IPS-NIHi11 (cell line): ENCODE data around the gene ZC3H18.

Source experiments
- DNase-seq: peaks from one replicate; pipeline ENCODE4 v3.0.0; 2012; ENCODE audit warnings: mixed read lengths, low spot score

ZC3H18 gene

DNA sequence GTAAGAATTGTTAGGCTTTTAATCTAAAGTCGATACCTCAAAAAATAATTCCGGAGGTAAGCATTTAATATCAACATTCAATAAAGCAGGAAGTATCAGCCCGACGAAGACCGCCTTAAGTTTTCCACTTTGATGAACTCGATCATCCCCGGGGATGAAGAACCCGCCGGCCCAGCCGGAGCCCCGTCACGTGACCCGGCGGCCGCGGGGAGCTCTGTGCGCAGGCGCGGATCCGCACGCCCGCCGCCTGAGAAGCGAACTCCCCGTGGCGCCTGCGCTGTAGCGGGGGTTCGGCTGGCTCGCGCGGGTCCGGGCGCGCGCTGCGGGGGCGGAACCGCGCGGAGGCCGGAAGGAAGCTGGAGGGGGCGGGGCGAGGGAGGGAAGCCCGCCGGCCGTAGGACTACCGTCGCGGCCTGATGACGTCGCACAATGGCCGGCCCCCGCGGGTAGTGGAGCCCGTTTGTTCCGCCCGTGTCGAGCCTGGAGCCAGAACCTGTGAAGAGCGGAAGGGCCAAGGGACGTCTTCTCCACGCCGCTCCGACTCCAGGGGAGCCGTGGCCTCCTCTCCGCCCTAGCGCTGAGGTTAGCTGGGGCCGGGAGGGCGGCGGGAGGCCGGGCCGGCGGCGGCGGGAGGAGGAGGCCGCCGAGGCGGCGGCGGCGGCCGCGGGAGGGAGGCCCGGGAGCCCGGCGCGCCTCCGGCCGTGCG is at the start of gene ZC3H18:
Gene ZC3H18 (plus strand): TSS at position 419 of the 706 bp plus-strand sequence. CDS start 6,721 bp downstream, outside the sequence.
- peak; percentile 99 for DNase-seq

DNA sequence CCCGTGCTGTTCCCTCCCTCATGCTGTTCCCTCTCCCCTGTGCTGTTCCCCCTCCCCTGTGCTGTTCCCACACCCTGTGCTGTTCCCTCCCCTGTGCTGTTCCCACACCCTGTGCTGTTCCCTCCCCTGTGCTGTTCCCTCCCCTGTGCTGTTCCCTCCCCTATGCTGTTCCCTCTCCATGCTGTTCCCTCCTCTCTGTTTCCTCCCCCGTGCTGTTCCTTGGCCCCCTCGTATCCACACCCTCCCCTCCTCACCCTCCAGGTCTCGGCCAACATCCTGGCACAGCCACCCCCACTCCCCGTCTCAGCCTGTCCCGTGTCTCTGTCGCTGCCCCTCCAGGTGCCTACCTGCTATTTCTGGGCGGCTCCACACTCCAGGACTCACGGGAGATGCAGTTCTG is 48.5 kb upstream of the ZC3H18 start:
- DNase-seq, result no peak

DNA sequence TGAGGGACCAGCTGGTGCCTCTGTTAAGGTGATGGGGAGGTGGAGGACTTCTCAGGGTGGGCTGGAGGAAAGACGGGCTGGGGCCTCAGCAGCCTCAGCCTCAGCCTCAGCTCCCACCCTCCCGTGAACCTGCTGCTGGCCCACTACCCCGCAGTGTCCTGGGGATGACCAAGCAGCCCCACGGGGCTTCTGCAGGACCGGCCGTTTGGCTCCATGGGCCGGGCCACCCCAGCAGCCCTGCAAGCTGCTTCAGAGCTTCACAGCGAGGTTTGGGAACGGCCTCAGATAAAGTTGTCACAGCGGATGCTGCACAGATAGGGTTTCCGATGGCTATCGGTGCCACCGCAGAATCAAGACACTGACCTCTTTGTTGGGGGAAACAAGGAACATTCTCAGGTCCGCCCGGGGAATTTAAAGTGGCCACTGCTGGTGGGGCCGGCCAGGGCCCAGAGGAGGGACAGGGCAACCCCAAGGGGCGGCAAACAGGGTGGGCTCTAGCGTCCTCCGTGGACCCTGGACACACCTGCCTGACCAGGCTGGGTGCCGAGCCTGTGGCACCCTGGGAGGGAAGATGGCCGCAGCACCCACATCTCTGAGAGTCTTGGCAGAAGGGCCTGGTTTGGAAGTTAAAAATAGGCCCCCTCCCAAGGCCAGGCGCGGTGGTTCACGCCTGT is 47.8 kb upstream of the ZC3H18 start:
- DNase-seq, result no peak

DNA sequence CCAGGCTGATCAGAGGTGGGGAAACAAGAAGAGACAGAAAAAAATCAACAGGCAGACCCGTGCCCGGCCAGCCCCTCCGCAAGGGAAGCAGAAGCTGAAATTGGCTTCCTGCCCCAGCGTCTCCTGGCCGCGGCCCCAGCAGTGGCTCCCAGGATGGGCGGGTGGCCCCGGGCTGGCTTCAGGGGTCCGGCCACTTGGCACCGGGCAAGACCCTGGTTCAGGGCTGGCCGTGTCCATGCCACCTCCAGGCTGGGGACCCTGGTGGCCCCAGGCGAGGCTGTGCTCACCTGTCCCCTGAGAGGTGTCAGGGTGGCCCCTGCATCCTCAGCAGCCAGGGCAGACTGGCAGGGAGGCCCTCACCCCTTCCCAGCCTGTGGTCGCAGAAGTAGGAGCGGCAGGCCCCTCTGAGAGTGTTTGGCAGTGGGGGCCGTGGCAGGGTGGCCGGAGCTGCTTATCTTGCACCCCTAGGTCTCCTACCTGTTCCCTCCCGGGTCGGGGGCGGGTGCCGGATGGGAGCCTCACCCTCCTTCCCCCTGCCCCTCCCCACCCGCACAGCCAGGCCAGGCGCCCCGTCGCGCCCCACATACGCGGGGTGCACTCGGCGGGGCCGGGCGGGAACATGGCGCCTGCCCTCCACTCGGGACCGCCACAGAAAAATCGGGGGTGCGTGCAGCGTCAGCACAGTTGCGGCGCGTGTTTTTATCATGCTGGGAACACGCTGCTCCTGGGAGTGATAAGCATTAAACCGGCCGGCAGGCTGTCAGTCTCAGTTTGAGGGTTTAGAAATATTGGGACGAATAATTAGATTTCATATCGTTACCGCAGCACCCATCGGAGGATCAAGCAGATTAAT is 46.7 kb upstream of the ZC3H18 start:
- no peak for DNase-seq

DNA sequence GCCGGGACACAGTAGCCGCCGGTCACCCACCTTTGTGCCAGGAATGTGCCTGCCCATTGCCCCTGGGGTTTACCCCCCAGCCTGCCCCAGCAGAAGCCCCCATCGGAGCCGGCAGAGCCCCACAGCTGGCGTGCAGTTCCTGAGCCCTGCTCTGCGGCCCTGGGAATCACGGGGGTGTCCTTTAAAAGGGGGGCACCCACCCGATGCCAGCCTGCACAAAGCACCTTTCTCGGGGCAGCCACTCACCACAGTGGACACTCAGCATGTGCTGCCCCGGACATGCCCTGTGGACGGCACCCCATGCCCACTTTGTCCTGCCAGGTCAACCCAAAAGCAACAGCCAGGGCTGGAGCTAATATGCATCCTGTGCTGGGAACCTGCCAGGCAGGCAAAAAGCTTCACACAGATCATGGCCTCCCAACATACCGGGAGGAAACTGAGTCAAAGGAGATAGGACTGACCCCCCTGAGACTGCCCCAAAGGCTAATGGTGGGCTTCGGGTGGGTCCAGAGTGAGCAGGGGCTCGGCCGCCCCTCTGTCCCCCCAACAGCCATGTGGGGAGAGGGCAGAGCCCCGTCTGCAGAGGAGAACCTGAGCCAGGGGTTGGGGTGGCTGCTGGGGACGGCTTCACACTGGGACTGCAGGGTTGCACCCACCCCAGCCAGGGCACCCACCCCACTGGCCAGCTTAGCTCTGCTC is 45.8 kb upstream of the ZC3H18 start:
- no peak for DNase-seq

DNA sequence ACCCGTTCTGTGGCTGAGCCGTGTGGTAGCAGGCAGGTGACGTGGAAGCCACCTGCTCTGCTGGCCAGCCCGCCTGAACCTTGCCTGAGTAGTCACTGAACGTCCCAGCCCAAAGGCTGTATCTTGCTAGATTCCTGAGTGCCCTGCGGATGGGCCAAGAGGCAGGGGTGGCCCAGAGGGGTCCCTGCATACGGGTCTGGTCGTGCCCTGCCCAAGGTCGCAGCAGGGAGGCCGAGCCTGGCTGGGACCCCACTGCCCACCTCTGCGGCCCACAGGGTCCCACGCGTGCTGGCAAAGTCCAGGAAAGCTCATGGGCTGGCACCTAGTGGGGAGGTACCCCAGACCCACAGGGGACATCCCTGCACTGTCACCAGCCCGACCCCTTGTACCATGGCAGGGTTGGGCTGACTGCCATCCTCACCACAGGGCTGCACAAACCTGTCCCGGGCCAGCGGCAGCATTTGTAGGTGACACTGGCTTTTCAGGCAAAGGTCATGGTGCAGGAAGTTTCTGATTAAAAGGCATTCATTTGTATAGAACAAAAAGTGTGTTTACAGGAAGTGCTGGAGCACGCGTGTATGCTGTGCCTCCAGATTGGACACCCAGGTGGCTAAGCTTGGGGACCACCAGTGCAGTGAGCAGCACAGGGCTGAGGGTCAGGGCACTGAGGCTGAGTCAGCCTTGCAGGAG is 45.1 kb upstream of the ZC3H18 start:
- DNase-seq, result no peak

DNA sequence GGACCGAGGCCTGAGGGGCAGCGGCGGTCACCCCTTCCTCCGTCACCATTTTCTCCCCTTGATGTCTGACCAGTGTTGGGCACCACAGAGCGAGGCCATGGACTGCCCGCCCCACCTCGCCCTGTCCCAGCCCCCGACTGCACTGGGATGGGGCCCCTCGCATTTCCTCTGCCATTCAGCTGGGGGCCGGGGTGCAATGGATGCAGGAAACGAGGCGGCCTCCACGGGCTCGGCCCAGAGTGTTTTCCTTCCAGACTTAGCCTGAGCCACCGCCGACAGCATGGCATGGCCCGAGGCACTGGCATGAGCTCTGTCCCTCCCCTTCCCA is 44.6 kb upstream of the ZC3H18 start:
- no peak for DNase-seq

DNA sequence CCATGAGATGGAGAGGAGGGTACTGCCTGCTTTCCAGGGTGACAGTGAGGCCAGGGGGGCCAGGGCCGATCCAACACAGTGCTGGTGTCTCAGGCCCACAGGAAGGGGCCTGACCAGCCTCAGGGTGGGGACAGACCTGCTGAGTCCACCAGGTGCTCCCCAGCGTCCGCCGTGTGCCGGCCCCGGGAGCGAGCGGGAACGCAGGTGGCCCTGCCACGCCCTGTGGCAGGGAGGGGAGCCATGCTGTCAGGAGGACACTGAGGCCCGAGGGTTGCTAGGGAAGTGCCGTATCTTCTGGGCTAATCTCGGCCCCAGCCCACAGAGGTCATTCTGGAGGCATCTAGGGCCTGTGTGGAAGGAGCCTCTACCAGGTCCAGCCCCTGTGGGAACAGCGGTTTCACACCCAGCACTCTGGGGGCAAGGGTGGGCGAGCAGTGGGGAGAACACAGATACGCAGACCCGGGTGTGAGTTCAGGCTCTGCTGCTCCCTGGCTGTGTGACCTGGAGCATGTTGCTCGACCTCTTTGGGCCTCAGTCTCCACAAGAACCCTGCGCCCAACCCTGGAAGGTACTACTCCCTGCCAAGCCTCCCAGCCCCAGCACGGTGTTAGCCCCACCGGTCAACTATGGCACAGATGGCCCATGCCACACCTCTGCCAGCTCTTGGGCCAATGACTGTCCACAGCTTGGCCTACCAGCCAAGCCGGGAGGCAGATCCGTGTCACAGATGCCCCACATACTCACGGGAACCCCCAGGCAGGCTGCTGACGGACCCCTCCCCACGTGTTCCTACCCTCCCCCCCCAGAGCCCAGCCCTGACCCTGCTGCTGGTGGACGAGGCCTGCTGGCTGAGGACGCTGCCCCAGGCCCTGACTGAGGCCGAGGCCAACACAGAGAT is 43.9 kb upstream of the ZC3H18 start:
- no peak for DNase-seq

DNA sequence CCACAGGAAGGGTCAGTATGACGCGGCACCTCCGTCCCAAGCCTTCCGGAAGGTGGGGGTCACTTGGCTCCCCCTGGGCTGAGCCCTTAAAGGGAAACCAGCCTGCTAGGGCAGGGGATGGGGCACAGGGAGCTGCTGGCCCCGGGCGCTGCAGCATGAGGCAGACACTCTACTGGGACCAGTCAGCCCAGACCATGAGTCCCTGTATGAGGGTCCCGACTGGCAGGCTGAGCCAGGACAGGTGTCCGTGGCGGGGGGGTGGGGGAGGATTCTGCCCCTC is 43.4 kb upstream of the ZC3H18 start:
- no peak for DNase-seq

DNA sequence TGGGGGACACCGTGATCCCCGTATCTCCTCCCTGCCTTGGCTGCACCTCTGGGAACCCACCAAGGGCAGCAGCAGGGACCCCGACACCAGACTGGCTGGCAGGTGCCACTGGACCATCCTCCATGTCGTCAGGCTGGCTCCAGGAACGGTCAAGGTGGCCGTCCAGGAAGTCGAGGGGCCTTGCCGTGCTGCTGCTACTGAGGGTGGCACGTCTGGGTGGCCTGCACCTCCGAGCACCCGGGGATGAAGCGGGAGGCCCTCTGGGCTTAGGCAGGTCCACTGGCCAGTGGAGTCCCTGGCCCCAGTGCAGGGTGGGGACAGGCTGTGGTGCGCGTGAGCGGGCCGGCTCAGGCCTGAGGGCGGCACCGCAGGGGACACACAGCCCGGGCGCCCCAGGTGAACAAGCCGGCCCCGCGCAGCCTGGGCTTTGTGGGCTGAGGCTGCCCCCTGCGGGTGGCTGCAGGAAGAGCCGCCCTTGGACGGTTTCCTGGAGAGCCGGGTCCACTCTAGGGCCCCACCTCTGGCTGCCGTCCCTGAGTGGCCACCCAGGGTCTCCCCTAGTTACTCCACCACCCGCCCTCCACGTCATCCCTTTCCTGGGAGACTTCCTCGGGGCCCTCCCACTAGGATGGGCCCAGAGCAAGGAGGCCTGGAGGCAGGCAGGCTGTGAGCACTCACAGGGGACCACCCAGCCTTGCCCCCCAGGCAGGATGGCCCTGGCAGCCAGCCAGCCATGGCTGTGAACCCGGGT is 42.8 kb upstream of the ZC3H18 start:
- DNase-seq, result peak; percentile 87

DNA sequence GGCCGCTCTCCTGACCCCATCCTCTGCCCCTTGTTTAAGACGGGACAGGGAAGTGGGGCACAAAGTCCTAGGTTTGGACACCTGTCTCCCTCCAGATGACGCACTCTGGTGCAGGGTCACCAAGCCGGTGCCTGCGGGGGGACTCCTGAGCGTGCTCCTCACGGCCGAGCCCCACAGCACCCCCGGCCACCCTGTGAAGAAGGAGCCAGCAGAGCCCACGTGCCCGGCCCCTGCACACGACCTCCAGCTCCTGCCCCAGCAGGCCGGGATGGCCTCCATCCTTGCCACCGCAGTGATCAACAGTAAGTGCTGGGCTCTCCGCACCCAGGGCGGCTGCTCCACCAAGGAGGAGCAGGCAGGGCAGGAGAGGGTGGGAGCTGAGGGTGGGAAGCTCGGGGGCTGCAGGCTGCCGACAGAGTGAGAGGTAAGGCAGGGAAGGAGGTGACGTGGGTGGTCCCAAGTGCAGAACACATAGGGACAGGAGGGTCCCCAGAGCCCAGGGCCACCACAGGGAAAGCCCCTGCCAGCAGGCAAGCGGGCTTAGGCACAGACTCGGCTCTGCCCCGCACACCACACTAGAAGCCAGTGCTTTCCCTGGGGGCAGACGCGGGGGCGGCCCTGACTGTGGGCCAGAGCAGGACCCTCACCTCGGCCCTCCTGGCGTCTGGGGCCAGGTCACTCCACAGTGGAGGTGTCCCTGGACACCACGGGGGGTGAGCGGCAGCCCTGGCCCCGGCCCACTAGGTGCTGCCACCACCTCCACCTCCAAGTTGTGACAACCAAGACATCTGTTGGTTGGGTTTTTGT is 42.1 kb upstream of the ZC3H18 start:
- no peak for DNase-seq

DNA sequence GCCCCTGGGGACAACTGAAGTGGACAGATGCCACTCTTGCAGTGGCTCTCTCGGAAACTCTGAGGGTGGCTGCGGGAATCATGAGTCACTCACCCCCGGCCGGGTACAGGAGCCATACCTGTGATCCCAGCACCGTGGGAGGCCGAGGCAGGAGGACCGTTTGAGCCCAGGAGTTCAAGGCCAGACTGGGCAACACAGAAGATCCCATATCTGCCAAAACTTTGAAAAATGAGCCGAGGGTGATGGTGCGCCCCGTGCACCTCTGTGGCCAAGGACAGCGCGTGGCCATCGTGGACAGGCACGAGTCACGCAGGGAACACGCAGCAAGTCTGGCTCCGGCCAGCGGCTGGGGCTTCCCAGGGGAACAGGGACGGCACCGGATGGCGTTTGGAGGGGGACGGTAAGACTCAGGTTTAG is 41.3 kb upstream of the ZC3H18 start:
- no peak for DNase-seq

DNA sequence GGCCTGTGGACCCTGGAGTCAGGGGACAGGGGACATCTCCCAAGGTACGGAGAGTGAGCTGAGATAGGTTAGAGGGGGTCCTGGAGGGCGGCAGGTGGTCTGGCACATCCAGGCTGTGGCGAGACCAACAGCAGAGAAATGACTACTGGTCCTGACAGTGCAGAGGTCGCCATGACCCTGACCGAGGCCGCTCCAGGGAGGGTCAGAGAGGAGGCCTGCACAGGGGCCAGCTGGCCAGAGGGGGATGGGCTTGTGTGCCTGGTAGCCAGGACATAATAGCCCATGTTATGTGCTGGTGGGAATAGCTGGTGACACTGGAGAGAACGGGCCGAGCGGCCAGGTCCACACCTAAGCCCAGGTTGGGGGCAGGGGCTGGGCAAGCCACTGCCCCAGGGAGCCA is 40.6 kb upstream of the ZC3H18 start:
- no peak for DNase-seq

DNA sequence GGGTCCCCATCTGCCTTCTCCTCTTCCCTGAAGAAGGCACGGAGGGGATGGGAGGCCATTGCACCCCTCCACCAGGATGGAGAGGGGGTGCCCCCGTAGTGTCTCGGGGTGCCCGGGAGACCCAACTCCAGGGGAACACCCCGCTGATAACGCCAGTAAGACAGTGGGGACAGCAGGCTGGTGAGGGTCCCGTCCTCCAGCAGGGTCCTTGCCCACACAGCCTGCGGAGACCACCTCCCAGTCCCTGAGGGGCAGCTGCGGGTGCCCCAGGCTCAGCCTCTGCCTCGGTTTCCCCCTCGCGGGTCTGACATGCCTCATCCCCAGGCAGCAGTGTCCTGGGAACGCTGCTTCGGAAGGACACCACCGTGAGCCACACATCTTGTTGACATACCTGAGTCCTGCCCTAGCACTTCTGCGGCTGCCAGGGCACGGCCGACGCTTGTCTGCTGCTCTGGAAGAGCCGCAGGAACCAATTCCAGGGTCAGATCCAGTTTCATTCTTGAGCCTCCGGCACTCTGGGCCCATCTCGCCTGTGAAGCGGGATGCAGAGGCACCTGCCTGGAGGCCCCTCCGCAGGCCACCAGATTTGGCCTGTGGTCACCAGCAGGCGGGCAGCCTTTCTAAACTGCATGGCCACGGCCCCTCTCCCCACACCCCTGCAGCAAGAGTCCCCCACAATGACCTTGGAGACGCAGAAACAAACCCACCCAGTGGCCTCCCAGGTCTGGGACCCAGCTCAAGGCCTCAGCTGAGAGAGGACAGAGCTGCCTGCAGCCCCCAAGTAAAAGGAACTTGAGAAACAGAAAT is 39.9 kb upstream of the ZC3H18 start:
- DNase-seq, result no peak

DNA sequence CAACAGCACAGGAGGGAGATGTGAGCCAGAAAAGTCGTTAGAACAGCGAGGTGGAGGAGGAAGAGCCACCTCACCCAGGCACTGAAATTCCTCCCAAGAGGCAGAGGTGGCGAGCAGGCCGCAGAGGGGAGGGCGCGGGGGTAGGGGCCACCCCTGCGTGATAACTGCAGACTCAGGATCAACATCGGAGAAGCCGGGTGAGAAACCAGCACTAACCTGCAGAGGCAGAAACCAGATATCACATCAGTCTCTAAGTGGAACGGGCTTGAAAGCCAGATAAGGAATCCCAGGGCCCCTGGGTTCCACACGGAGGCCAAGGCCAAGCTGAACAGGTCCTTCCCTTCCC is 39.4 kb upstream of the ZC3H18 start:
- DNase-seq, result no peak

DNA sequence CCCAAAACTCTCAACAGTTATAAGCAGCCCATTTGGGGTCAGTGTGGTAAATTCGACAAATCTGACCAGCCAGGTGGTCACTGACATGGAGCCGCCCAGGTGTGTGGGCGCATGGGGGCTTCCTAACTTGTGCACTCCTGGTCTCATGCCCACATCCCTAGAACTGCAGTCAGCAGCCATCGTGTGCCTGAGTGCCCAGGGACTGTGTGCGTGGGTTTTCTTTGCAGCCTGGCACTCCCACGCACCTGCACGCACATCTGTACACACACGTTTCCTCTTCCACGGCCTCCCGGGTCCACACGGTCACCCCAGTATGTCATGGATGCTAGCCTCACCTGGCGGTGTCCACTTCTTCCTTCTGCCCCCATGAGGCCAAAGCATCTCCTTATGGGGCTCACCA is 38.9 kb upstream of the ZC3H18 start:
- DNase-seq, result no peak

DNA sequence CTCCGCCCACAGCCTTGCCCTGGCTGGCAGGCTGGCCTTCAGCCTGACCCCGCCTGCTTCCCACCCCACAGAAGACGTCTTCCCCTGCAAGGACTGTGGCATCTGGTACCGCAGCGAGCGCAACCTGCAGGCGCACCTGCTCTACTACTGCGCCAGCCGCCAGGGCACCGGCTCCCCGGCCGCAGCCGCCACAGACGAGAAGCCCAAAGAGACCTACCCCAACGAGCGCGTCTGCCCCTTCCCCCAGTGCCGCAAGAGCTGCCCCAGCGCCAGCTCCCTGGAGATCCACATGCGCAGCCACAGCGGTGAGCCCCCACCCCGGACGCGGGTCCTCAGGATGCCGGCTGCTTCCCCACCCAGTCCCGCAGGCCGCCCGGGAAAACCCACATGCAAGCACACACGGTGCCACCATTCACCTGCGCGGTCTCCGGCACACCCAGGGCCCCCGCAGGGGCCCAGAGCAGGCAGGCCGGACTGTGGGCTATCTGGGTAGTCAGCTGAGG is 38.2 kb upstream of the ZC3H18 start:
- DNase-seq, result no peak

DNA sequence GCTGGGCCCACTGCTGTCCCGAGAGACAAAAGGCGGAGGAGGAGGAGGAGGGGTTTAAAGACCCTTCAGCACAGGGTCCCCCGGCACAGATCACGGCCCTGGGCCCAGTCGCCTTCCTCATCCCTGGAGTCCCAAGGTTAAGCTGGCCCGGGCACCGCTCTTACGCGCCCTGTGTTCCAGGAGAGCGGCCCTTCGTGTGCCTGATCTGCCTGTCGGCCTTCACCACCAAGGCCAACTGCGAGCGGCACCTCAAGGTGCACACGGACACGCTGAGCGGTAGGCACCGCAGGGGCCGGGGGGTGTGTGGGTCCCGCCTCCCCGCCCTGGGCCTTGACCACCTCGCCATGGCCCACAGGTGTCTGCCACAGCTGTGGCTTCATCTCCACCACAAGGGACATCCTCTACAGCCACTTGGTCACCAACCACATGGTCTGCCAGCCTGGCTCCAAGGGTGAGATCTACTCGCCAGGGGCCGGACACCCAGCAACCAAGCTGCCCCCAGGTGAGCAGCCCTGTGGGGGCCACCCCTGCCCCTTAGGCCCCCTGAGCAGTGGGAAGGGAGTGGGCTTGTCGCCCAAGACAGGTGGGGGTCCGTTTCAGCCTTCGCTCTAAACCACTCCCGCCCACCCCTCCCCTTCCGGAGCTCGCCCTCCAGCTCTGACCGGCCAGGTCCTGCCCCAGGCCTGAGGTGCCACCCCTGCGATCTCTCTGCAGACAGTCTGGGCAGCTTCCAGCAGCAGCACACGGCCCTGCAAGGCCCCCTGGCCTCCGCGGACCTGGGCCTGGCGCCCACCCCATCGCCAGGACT is 37.6 kb upstream of the ZC3H18 start:
- DNase-seq, result peak; percentile 18
